DMS 273 (cell line): Measurements from ENCODE around the gene MON1B.

Source experiments
- DNase-seq: peaks from one replicate; lab custom pipeline; 2025; ENCODE audit not compliant: unreplicated experiment; lab: John Stamatoyannopoulos, UW

Gene MON1B

GRCh38 chr16:77195411-77195810 is 4.4 kb downstream of the MON1B start:
- DNase-seq = no peak

- no peak for DNase-seq
These were observed 6.8 kb downstream of the MON1B start for GRCh38 chr16:77197747-77198146.

- DNase-seq = no peak
These were observed 8.2 kb downstream of the MON1B start, which contains the start of gene SYCE1L for GRCh38 chr16:77199211-77199610. SYCE1L (plus strand) TSS chr16:77199408; CDS start chr16:77199452, 44 bp downstream.

- no peak for DNase-seq
These were observed 15.5 kb downstream of the MON1B start for GRCh38 chr16:77206533-77206932.

GRCh38 chr16:77207030-77207429 is 16.0 kb downstream of the MON1B start:
- no peak for DNase-seq

GRCh38 chr16:77208382-77208781 is 17.4 kb downstream of the MON1B start:
- DNase-seq = no peak

GRCh38 chr16:77211880-77212740 is 21.1 kb downstream of the MON1B start:
- DNase-seq = peak; percentile 97

- DNase-seq = peak; percentile 81
These were observed 22.0 kb downstream of the MON1B start for GRCh38 chr16:77212741-77213541.

GRCh38 chr16:77213542-77214106 is 22.6 kb downstream of the MON1B start:
- peak; percentile 36 for DNase-seq

- DNase-seq = no peak
These were observed 23.6 kb downstream of the MON1B start for GRCh38 chr16:77214411-77215138.

- DNase-seq = no peak
These were observed 28.4 kb downstream of the MON1B start for GRCh38 chr16:77219437-77219836.

- no peak for DNase-seq
These were observed 29.4 kb downstream of the MON1B start for GRCh38 chr16:77220427-77220826.

- no peak for DNase-seq
These were observed 30.5 kb downstream of the MON1B start for GRCh38 chr16:77221482-77221881.

- DNase-seq = peak; percentile 61
These were observed 32.2 kb downstream of the MON1B start for GRCh38 chr16:77223184-77223583.

GRCh38 chr16:77225182-77225581 is 34.2 kb downstream of the MON1B start:
- no peak for DNase-seq

- no peak for DNase-seq
These were observed 36.8 kb downstream of the MON1B start for GRCh38 chr16:77227745-77228144.

GRCh38 chr16:77231047-77231446 is 40.1 kb downstream of the MON1B start:
- no peak for DNase-seq

- DNase-seq = no peak
These were observed 43.0 kb downstream of the MON1B start for GRCh38 chr16:77233799-77234519.

GRCh38 chr16:77234611-77235010 is 43.6 kb downstream of the MON1B start:
- no peak for DNase-seq

- peak; percentile 94 for DNase-seq
These were observed 45.1 kb downstream of the MON1B start for GRCh38 chr16:77236063-77236511.
